Measurements from ENCODE around the gene EID2.

GRCh38 chr19:39557811-39558623 lies 18.1 kb upstream of the EID2 start:
- no peak for TF ChIP-seq CTCF (IDR thresholded peaks at IDR 0.05)
- no peak for TF ChIP-seq POLR2A (IDR thresholded peaks at IDR 0.05)
- TF ChIP-seq POLR2AphosphoS5 (IDR thresholded peaks at IDR 0.05), result no peak
- no peak for TF ChIP-seq EP300 (IDR thresholded peaks at IDR 0.05)

All from upper lobe of left lung (tissue), 4 donors.